Renal pelvis (tissue), 4 donors: Measurements from ENCODE around the gene ANKDD1A. TPM values are rescaled to one million over a fixed set of nuclear protein-coding genes. Genes with fewer than 3 reads are reported as not detected.

Source experiments
- DNase-seq: peaks from one replicate; pipeline ENCODE4 v3.0.0-alpha.2; 2013
- polyA plus RNA-seq, 3 donors: library from polyadenylated mRNA; unstranded; fragments of 120-200 nt; gene quantifications; one replicate each; pipeline ENCODE4 v1.2.1, GENCODE V29; 2013; ENCODE audit not compliant: insufficient read length in 3 of 3

ANKDD1A gene
- polyA plus RNA-seq, 3 donors: 5.1 to 10.0 (median 7.8) TPM

GRCh38 chr15:64921711-64922110 lies 10.0 kb downstream of the ANKDD1A start:
- no peak for DNase-seq

GRCh38 chr15:64923546-64923945 lies 11.8 kb downstream of the ANKDD1A start:
- DNase-seq: no peak

GRCh38 chr15:64925335-64926330 lies 13.9 kb downstream of the ANKDD1A start:
- DNase-seq: no peak

GRCh38 chr15:64926661-64927060 lies 15.0 kb downstream of the ANKDD1A start:
- no peak for DNase-seq

GRCh38 chr15:64928626-64929220 lies 17.0 kb downstream of the ANKDD1A start:
- no peak for DNase-seq

- DNase-seq: no peak
These were observed 18.4 kb downstream of the ANKDD1A start for GRCh38 chr15:64930019-64930652.

GRCh38 chr15:64930778-64931371 lies 19.2 kb downstream of the ANKDD1A start:
- DNase-seq: no peak

- DNase-seq: no peak
These were observed 19.7 kb downstream of the ANKDD1A start for GRCh38 chr15:64931381-64931780.

- no peak for DNase-seq
These were observed 22.3 kb downstream of the ANKDD1A start for GRCh38 chr15:64934023-64934422.

GRCh38 chr15:64938192-64938591 lies 26.5 kb downstream of the ANKDD1A start:
- DNase-seq: peak; percentile 14

GRCh38 chr15:64942356-64942755 lies 30.7 kb downstream of the ANKDD1A start:
- DNase-seq: no peak

GRCh38 chr15:64943512-64944225 lies 32.0 kb downstream of the ANKDD1A start:
- no peak for DNase-seq

GRCh38 chr15:64944961-64945360 lies 33.3 kb downstream of the ANKDD1A start:
- DNase-seq: no peak

GRCh38 chr15:64947211-64947610 lies 35.5 kb downstream of the ANKDD1A start:
- no peak for DNase-seq

GRCh38 chr15:64948916-64949315 lies 37.2 kb downstream of the ANKDD1A start:
- no peak for DNase-seq

- no peak for DNase-seq
These were observed 37.9 kb downstream of the ANKDD1A start for GRCh38 chr15:64949383-64950186.

GRCh38 chr15:64950888-64951287 lies 39.2 kb downstream of the ANKDD1A start:
- DNase-seq: no peak

GRCh38 chr15:64951777-64952418 lies 40.2 kb downstream of the ANKDD1A start:
- DNase-seq: no peak

GRCh38 chr15:64954395-64954794 lies 42.7 kb downstream of the ANKDD1A start:
- DNase-seq: no peak

GRCh38 chr15:64959128-64959527 lies 47.4 kb downstream of the ANKDD1A start:
- no peak for DNase-seq
